ENCODE results near the gene MCTP1.

DNA sequence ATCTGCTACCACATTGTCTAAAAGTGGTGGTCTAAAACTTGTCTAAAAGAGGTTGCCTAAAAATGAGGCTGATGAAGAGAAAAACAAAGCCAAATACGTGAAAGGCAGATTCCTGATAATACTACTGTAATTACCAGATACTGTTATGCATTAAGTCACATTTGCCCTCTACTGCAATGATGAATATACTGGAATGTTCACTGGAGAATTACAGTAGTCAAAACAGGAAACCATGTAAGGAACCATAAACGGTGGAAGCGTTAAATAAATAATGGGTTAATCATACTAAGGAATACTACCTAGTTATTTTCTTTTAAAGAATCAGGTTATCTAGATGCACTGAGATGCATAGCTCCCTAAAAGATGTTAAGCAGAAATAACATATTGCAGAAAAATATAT is 201.3 kb downstream of the MCTP1 start:
- TF ChIP-seq, protein P1, sequence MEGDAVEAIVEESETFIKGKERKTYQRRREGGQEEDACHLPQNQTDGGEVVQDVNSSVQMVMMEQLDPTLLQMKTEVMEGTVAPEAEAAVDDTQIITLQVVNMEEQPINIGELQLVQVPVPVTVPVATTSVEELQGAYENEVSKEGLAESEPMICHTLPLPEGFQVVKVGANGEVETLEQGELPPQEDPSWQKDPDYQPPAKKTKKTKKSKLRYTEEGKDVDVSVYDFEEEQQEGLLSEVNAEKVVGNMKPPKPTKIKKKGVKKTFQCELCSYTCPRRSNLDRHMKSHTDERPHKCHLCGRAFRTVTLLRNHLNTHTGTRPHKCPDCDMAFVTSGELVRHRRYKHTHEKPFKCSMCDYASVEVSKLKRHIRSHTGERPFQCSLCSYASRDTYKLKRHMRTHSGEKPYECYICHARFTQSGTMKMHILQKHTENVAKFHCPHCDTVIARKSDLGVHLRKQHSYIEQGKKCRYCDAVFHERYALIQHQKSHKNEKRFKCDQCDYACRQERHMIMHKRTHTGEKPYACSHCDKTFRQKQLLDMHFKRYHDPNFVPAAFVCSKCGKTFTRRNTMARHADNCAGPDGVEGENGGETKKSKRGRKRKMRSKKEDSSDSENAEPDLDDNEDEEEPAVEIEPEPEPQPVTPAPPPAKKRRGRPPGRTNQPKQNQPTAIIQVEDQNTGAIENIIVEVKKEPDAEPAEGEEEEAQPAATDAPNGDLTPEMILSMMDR (IDR thresholded peaks at IDR 0.05; ENCODE audit: poor library complexity, severe bottlenecking), result no peak
- TF ChIP-seq, protein P2, sequence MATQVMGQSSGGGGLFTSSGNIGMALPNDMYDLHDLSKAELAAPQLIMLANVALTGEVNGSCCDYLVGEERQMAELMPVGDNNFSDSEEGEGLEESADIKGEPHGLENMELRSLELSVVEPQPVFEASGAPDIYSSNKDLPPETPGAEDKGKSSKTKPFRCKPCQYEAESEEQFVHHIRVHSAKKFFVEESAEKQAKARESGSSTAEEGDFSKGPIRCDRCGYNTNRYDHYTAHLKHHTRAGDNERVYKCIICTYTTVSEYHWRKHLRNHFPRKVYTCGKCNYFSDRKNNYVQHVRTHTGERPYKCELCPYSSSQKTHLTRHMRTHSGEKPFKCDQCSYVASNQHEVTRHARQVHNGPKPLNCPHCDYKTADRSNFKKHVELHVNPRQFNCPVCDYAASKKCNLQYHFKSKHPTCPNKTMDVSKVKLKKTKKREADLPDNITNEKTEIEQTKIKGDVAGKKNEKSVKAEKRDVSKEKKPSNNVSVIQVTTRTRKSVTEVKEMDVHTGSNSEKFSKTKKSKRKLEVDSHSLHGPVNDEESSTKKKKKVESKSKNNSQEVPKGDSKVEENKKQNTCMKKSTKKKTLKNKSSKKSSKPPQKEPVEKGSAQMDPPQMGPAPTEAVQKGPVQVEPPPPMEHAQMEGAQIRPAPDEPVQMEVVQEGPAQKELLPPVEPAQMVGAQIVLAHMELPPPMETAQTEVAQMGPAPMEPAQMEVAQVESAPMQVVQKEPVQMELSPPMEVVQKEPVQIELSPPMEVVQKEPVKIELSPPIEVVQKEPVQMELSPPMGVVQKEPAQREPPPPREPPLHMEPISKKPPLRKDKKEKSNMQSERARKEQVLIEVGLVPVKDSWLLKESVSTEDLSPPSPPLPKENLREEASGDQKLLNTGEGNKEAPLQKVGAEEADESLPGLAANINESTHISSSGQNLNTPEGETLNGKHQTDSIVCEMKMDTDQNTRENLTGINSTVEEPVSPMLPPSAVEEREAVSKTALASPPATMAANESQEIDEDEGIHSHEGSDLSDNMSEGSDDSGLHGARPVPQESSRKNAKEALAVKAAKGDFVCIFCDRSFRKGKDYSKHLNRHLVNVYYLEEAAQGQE (IDR thresholded peaks at IDR 0.05; ENCODE audit: borderline replicate concordance), result no peak
- TF ChIP-seq SMC3 (conservative IDR thresholded peaks at IDR 0.05; ENCODE audit: poor library complexity), result no peak
- no peak for TF ChIP-seq EP300 (conservative IDR thresholded peaks at IDR 0.05; ENCODE audit: poor library complexity, severe bottlenecking)
- TF ChIP-seq EZH2 (IDR thresholded peaks at IDR 0.05; ENCODE audit: borderline replicate concordance, insufficient read depth, low read length, poor library complexity, severe bottlenecking), result no peak

Data from neural cell (in vitro differentiated cells).